Nephron (organoid): ENCODE results near the gene PAFAH1B1.

Source experiments
- H3K27ac Mint-ChIP-seq, 3 experiments: 2 replicates each; pipeline ENCODE4 v1.8.0; 2020; ENCODE audit warnings: mixed read lengths in 3 of 3, mild to moderate bottlenecking in 2 of 3, moderate library complexity in 1 of 3
- H3K27me3 Mint-ChIP-seq: 2 replicates; pipeline ENCODE4 v1.8.0; 2021; ENCODE audit warnings: low read depth, mild to moderate bottlenecking, moderate library complexity, mixed read lengths
- H3K36me3 Mint-ChIP-seq: 2 replicates; pipeline ENCODE4 v1.8.0; 2020; ENCODE audit warnings: low read depth, mixed read lengths
- H3K4me1 Mint-ChIP-seq: 2 replicates; pipeline ENCODE4 v1.8.0; 2020; ENCODE audit warnings: mixed read lengths
- H3K4me3 Mint-ChIP-seq, 3 experiments: 2 replicates each; pipeline ENCODE4 v1.8.0; 2020; ENCODE audit warnings: mild to moderate bottlenecking in 3 of 3, mixed read lengths in 3 of 3, moderate library complexity in 2 of 3
- H3K9me3 Mint-ChIP-seq: 2 replicates; pipeline ENCODE4 v1.8.0; 2020; ENCODE audit warnings: mixed read lengths
- CTCF ChIP-seq, 3 experiments: fragments of 200-600 bp; sonication (generic); IDR thresholded peaks; one replicate each; pipeline ENCODE4 v1.5.0; 2021; ENCODE audit warnings: antibody characterized with exemption in 3 of 3; ENCODE audit not compliant: unreplicated experiment in 3 of 3

PAFAH1B1 gene

DNA sequence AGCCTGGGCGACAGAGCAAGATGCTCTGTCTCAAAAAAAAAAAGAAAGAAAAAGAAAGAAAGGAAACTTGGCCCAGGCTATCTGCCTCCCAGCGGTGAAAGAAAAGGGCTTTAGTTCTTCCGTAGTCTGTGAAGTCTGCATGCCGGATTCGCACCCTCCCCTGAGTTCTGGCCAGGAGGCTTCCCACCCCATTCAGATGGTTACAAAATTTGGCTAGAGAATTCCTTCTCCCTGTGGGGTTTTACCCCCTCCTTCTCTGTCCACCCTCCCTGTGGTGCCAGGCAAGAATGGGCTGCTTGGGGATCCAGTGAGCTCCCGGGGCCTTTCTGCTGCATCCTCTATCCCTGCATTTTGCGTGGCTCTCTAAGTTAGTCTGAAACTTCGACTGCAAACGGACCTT is 37.8 kb downstream of the PAFAH1B1 start:
- H3K27ac Mint-ChIP-seq = peak overlapping the region in 1 of 3 experiments; percentile 43
- H3K4me3 Mint-ChIP-seq = no peak overlapping the region
- peaks cover 29% of the 10 kb centered on the region for H3K4me1 Mint-ChIP-seq
- peaks cover 32% of the 10 kb centered on the region for H3K9me3 Mint-ChIP-seq
- H3K27me3 Mint-ChIP-seq = no peaks in the 10 kb centered on the region
- peaks cover 52% of the 10 kb centered on the region for H3K36me3 Mint-ChIP-seq
- TF ChIP-seq CTCF (IDR thresholded peaks at IDR 0.05; ENCODE audit: unreplicated experiment in 3 of 3) = no peak

- Mint-ChIP-seq H3K4me3 (no peak overlapping the region), H3K4me1 (peaks cover 29% of the 10 kb centered on the region), H3K27me3 (no peaks in the 10 kb centered on the region), H3K27ac (peak overlapping the region in 1 of 3 experiments; percentile 24), H3K36me3 (peaks cover 42% of the 10 kb centered on the region), H3K9me3 (peaks cover 7% of the 10 kb centered on the region)
- no peak for TF ChIP-seq CTCF (IDR thresholded peaks at IDR 0.05; ENCODE audit: unreplicated experiment in 3 of 3)
Observed at GRCh38 chr17:2634361-2634960, 41.0 kb downstream of the PAFAH1B1 start.

- H3K27ac Mint-ChIP-seq = no peak overlapping the region
- no peak overlapping the region for H3K4me3 Mint-ChIP-seq
- H3K27me3 Mint-ChIP-seq = no peaks in the 10 kb centered on the region
- peaks cover 21% of the 10 kb centered on the region for H3K4me1 Mint-ChIP-seq
- TF ChIP-seq CTCF (IDR thresholded peaks at IDR 0.05; ENCODE audit: unreplicated experiment in 3 of 3) = no peak
- peaks cover 5% of the 10 kb centered on the region for H3K9me3 Mint-ChIP-seq
- peaks cover 40% of the 10 kb centered on the region for H3K36me3 Mint-ChIP-seq
Observed at GRCh38 chr17:2635241-2635640, 41.8 kb downstream of the PAFAH1B1 start.

DNA sequence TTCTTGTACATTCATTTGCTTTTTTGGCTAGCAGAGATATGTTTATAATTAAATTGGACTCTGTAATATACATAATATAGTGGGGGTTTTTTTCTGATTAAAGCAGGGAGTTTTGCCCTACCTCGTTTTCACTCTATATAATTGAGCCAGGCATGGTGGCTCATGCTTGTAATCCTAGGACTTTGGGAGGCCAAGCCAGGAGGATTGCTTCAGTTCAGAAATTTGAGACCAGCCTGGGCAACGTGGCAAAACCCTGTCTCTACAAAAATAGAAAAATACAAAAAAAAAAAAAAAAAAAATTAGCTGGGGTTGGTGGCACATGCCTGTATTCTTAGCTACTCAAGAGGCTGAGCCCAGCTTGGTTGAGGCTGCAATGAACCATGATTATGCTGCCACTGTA is 42.2 kb downstream of the PAFAH1B1 start:
- Mint-ChIP-seq H3K36me3 (peaks cover 41% of the 10 kb centered on the region), H3K4me3 (no peak overlapping the region), H3K4me1 (peaks cover 17% of the 10 kb centered on the region), H3K9me3 (peaks cover under 1% of the 10 kb centered on the region), H3K27me3 (no peaks in the 10 kb centered on the region), H3K27ac (no peak overlapping the region)
- TF ChIP-seq CTCF (IDR thresholded peaks at IDR 0.05; ENCODE audit: unreplicated experiment in 3 of 3) = no peak

DNA sequence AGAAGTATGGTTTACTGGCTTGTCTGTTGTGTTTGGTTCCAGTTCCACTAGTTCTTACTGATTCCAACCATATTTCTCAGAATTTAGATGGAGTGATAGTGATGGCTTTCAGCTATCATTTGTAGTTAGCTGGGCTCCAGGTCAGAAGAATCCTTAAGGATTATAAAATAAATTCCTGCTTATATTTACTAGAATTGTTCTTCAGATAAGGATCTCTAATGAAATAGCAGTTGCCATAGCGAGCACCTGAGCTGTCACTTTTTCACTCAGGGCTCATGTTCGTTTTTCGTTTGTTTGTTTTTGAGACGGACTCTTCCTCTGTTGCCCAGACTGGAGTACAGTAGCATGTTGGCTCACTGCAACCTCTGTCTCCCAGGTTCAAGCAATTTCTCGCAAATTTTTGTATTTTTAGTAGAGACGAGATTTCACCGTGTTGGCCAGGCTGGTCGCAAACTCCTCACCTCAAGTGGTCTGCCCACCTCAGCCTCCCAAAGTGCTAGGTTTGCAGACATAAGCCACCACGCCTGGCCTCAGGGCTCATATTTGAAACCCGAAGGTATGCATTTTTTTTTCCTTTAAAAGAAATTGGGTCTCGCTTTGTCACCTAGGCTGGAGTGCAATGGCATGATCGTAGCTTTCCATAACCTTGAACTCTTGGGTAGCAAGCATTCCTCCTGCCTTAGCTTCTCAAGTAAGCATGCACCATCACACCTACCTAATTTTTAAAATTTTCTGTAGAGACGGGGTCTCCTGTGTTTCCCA is 42.9 kb downstream of the PAFAH1B1 start:
- TF ChIP-seq CTCF (IDR thresholded peaks at IDR 0.05; ENCODE audit: unreplicated experiment in 3 of 3) = no peak
- H3K27me3 Mint-ChIP-seq = no peaks in the 10 kb centered on the region
- peak overlapping the region in 1 of 3 experiments; percentile 43 for H3K27ac Mint-ChIP-seq
- H3K4me1 Mint-ChIP-seq = peaks cover 12% of the 10 kb centered on the region
- no peak overlapping the region for H3K4me3 Mint-ChIP-seq
- peaks cover 46% of the 10 kb centered on the region for H3K36me3 Mint-ChIP-seq
- no peaks in the 10 kb centered on the region for H3K9me3 Mint-ChIP-seq
